Measurements from ENCODE around the gene UBE2A.

Gene UBE2A

DNA sequence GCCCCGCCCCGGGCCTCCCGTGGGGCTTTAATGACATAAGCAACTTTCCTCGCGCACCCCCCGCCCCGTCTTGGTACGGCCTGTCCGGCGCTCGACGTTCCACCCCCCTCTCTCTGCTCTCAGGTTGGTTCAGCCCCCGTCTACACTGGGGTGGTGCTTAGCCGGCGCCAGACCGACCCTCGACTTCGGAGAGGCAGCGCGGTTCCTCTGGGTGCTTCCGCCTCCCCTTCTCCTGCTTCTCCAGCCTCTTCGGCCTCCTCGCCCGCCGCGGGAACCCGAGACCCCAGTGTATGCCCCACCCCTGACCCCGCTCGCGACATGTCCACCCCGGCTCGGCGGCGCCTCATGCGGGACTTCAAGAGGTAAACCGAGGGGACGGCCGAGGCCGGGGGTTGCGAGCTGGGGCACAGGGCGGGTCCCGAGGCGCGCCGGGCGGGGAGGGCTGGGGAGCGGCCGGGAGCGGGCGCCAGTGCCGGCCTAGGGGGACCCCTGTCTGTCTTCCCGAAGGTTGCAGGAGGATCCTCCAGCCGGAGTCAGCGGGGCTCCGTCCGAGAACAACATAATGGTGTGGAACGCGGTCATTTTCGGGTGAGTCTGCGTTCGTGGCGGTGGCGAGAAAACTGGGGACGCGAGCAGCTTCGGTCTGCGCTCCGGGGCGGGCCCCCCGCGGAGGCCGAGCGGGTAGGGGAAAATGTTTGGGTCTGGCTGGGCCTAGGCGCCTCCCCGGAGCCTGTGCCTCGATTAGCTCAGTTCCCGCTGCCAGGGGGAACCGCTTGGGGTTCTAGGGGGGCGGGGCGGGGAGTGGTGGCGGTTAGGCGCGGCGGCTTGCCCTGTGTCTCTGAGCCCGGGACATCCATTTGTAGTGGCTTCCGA is at the start of gene UBE2A:
UBE2A (plus strand) TSS at position 170 of the 873 bp plus-strand sequence; CDS start at position 319, 149 bp downstream.
- DNase-seq = peak; percentile 83

DNA sequence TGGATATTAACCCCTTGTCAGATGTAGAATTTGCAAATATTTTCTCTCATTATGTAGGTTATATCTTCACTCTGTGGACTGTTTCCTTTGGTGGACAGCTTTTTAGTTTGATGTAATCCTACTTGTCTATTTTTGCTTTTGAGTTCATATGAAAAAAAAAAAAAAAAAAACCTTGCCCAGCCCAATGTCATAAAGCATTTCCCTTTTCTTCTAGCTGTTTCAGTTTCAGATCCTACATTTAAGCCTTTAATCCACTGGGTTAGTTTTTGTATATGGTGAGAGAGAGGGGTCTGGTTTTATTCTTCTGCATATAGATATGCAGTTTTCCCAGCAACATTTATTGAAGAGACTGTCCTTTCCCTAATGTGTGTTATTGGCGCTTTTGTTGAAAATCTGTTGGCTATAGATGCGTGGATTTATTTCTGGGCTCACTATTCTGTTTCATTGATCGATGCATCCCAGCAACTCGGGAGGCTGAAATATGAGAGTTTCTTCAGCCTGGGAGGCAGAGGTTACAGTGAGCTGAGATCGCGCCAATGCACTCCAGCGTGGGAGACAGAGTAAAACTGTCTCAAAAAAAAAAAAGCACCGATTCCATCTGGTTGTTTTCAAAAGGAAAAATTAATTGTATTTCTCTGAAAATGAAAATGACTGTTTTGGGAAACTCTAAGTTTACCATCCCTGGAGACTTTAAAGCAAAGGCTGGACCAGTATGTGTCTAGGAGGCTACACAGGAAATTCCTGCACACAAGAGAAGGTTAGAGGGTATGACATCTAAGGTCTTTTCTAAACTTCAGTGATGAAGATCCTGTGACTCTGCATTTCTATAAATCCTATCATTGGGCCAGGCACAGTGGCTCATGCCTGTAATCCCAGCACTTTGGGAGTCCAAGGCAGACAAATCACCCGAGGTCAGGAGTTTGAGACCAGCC is 44.8 kb upstream of the UBE2A start:
- no peak for DNase-seq

DNA sequence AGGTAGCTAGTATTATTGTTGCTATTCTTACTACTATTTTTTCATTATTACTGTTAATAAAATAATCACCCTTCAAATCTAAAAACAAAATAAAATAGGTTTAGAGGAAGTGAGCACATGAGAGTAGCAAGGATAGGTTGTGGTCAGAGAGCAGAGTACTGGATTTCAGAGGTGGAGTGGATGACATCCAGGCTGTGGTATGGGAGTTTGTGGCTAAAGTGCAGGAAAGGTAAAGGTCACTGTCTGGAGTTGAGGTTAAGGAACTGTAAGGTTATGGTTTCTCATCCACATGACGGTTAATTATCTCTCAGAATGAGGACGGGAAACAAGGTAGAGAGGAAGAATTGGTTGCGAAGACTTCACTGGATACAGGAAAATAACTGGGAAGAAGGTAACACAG is 36.9 kb upstream of the UBE2A start:
- no peak for DNase-seq

DNA sequence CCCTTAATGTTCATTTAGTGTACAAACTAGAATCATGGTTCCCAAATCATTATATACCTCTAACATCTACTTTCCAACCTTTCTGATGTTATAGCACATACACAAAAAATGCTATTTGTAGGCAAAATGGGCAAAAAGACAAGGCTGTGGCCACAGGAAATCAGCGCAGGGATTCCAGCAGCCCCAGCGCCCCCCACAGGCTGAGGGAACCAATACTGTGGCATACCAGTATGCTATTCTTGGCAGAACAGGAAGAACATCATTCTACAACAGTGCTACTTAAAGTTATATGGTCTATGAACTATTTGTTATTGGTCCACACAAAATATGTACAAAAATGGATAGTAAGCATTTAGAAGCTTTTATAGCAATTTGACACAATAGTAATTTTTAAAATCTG is 34.5 kb upstream of the UBE2A start:
- no peak for DNase-seq

DNA sequence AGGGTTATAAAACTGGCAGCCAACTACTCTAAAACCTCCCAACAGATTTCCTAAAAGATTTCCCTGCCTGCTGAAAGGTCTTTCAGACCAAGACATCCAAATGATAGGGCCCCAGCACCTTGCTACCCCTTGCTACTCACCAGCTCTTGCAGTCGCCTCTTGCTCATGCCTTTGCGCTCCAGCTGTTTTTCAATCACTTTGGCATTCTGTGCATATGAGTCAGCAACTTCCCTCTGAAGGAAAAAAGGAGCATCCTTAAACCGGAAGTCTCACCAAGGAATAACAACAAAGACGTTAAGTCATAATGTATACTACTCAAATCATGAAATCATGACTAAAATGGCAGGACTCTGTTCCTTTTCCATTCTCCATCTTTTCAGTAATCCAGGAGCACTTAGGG is 33.2 kb upstream of the UBE2A start:
- no peak for DNase-seq

DNA sequence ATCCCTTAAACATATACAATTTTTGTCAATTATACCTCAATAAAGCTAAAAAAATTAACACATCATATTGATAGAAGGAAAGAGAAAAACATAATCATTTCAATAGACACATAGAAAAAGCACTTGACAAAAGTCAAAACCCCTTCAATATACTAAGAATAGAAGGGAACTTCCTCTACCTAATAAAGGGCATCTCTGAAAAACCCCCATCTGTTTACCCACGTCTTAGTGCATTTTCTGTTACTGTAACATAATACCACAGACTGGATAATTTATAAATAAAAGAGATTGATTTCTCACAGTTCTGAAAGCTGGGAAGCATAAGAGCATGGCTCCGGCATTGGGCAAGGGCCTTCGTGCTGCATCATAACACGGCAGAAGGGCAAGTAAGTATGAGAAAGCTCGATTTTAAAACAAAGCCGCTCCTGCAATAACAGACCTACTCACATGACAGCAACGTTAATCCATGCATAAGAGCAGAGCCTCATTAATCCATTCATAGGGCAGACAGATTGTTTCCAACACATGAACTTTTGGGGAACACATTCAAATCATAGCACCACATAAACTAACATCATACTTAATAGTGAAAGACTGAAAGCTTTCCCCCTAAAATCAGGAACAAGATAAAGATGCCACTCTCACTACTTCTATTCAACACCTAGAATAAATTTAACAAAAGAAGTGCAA is 24.9 kb upstream of the UBE2A start:
- no peak for DNase-seq

DNA sequence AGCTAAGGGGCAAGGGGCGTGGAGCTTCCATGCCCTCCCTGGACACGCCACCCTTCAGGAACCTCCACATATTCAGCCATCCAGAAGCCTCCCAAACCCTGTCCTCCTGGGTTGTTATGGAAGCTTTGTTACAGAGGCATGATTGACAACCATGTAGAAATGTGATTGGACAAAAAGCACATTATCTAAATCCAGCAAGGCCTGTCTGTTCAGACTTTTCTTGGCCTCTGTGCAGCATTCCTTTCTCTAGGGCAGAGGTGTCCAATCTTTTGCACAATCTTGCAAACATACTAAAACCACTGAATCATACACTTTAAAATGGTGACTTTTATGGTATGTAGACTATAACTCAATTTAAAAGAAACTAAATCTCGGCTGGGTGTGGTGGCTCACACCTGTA is 21.9 kb upstream of the UBE2A start:
- no peak for DNase-seq

DNA sequence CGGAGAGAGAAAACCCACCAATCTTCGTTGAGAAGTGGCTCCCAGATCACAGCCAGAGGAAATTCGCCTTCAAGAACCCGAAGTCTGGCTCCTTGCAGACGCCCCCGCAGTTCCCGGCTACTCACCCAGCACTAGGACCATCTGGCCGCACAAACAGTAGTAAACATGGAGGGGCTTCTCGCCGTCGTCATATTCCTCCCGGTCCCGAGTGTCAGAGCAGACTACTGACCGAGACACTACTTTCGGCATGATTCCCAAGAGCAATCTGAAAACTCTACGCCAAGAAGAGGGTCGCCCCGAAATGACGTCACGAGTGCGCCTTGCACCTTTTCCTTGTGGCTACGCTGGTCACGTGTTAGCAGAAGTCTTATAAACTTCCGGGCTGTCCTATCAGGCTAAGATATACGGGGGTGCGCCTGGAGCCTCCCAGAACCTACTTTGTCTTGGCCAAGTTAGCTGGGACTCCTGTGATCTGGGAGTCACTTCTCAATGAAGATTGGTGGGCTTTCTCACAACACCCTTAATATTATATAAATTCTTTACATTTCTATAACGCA is 9.2 kb upstream of the UBE2A start, which contains the start of gene STEEP1:
STEEP1 (minus strand) TSS at position 303 of the 557 bp plus-strand sequence; CDS start at position 249, 54 bp downstream.
- DNase-seq = peak; percentile 71

DNA sequence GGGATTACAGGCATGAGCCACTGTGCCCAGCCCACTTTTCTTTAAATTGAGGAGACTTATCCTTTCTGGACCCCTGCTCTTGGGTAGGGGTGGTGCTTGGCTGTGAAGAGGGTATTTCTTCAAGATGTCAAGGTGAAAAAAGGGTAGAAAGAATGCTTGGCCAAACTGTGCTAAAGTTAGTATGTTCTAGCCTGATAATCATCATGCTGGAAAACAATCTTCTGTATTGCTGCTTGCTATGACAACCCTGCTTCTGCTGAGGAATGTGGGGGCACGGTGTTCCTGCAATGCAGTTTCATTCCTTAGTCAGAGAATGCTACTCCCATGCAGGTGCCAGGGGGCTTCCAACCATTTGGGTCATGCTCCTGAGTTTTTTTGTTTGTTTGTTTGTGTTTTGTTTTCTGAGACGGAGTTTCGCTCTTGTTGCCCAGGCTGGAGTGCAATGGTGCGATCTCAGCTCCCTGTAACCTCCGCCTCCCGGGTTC is 4.0 kb upstream of the UBE2A start:
- no peak for DNase-seq

DNA sequence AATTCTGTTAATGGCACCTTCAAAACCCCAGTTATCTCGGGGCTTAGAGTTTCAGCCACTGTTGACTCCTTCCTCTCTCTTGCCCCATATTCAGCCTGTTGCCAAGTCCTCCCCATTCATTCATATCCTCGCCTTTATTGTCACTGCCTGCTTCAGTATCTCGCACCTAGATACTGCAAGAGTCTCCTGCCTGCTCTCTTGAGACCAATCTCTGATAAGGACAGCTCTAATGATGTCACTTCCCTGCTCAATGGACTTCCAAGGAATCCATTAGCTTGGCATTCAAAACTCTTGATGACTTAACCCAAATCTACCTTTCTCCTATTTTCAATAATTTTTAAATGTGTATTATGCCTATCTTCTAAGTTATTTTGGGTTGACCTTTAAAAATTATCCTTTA is 1.1 kb upstream of the UBE2A start:
- DNase-seq = no peak

DNA sequence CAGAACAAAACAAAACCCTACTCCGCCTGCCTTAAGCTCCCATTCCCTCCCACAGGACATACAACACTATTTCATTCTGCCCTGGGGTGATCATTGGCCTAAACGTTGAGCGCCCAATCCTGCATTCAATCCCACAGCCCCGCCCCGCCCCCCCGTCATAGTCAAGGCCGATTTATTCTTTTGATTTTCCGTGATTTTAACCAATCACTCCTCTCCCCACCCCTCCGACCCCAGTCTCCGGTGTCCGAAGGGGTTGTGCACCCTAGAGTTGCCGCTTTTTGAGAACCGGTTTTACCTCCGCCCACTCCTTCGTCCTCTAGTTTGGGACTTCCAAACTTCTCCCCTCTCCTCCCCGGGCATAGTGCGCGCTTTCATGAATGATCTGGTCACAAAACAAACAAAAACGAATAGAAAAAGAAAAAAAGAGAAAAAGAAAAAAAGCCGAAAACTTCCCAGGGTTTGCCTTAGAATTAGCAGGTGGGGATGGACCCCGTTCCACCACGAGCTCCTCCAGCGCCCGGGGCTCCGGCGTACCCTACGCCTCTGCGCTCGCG is 446 bp upstream of the UBE2A start:
- DNase-seq = no peak

DNA sequence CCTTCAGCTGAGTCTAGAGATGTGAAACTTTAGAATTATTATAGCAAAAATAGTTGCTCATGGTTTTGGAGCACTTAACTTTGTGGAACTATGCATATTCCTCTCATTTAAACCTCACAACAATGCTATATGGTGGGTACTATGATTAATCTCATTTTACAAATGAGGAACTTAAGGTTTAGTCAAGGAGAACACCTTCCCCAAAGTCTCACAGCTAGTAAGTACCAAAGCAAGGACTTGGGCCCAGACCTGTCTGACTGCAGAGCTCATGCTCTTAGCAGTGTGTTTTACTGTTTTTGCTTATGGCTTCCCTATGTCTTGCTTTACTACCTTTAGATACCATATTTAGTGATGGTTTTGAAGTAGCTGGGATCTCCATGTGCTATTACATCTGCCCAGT is 5.1 kb downstream of the UBE2A start:
- DNase-seq = no peak

DNA sequence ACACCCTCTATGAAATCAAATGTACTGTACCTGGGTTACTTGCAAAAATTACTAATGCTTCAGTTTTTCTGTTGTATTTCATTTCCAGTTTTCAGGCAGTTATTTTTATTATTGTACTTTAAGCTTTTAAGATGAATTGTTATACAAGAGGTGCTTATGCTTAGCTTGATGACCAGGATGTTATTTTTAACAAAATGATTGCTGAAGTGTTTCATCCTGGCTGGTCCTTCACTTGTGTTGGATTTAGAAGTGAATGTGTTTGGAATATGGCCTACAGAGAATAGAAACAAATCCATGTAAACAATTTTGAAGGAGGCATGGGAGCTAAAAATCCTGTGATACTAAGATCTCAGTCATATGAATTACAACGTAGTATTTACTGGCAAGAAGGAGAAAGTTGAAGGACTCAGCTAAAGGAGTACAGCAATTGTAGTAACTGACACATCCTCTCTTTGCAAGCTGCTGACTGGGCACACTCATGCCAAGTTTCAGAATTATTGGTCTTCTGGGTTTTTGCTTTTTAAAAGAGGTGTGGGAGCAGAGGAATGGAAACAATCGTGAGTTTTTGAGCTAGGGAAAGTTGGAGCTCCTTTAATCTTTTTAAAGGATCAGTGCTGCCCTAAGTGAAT is 9.2 kb downstream of the UBE2A start:
- no peak for DNase-seq

DNA sequence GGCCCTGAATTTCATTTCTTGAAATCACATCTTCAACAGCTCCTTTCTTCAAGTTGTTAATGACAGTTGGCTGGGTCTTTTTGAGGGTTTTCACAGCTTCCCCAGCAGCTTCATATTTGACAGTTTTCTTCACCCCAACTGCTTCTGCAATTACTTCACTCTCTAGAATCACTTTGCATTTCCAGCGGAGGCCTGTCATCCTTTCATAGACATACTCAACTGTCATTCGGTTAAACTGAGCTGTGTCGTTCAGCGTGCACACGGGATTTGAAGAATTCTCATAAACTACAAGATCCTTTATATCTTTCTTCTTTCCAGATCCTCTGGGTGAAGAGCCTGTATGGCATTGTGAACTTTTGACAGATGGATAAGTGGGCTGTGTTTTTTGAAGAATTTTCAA is 15.4 kb downstream of the UBE2A start:
- DNase-seq = no peak

DNA sequence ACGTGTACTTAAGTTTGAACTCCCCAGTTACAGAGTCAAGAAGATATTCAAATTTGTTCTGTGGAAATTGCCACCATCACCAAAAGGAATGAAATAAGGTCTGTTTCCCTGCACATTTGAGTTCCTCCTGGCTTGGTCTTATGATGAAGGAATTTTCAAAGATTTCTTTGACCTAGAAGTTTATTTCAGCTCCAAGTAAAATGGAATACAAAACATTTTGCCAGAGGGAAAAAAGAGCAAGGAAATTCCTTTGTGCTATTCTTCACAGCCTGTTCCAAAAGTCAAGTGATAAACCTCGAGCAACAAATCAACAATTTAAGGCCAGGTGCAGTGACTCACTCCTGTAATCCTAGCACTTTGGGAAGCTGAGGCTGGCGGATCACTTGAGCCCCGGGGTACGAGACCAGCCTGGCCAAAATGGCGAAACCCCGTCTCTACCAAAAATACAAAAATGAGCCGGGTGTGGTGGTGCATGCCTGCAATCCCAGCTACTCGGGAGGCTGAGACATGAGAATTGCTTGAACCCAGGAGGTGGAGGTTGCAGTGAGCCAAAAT is 28.4 kb downstream of the UBE2A start:
- DNase-seq = no peak

DNA sequence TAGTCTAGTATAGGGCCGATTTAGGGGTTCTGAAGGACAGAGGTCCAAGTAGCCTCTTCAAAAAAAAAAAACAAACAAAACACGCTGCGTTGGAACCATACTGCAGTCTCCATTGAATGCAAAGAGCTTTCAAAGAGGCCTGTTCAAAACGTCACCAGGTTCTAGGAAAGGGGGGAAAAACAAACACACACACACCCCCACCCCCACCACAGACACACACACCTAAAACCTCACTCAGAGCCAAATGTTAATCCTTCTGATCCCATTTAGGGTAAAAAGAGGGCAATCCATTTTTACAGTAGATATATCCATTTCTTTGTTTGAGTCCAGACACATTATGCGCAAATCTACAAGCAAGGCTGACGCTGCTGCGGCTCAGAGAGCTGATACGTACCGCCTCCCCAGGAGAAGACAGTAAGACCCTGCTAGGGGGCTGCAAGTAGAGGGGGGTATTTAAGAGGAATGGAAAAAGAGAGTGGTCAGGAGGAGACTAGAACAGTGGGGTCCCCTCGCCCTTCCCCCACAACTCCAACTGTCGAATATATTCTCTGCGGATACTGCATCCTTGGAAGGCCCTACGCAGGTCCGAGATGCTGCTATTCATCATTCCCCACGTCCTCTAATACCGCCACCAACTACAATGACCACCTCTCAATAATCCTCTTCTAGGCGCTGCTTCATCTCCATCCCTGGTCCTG is 30.6 kb downstream of the UBE2A start:
- DNase-seq = no peak

DNA sequence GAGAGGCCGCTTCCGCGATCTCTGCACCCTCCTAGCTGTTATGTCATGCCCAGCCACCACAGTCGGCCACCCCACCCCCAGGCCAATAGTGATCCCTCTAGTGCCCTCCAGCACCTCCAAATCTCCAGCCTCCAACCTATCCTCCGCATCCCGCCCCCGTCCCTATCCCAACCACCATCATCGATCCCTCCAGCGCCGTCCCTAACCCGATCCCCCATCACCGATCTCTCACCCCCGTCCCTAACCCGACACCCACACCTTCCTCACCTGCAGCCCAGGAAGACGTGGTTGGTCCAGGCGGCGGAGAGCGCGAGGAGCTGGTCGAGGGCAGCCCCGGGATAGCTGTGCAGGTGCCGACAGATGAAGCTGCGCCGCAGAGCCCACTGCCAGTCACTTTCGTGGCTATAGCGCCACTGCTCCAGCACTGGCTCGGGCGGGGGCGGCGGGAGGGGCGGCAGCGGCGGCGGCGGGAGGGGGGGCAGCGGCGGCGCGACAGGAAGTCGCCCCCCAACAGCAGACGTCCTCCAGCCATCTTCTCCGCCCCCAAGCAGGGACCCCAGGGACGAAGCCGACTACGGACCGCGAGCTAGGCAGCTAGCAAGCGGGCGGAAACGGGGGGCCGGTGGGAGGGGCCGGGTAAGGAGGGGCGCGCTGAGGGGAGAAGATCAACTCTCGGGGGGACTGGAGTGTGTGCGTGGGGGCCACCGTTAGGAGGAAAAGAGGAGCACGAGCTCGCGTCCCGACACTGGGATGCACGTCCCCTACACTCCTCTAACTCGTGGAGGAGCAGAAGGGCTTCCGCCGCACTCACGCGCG is 31.3 kb downstream of the UBE2A start:
- DNase-seq = peak; percentile 35

DNA sequence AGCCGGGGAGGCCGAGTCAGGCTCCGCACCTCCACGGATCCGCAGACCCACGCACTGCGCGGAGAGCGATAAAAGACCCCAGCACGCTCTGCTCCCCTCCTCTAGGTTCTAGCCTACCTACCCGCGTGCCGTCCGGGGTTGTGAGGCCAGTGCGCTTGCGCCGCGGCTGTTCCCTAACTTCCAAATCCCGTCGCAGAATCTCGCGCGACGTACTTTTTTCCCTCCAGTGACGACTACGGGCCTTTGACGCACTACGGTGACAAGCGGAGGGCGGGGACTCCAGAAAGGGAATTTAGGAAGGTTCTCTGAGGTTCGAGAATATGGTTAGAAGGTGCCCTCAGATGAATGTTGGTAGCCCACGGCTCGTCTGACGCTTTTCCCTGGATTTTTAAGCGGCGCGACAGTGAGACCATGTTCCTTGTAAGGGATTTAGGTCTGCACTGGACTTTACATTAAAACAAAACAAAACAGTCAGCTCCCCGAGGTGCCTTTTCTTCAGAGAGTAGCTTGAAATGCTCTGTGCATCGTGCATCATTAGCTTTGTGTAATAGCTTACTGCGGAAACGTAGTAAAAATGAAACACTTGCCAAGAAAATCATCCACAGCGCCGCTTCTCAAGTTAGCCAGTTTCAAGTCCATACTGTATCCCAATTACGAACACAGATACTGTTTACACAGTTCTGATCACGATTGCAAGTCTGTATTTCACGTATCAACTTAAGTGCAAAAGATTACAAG is 32.1 kb downstream of the UBE2A start, which contains the start of gene NKRF:
NKRF (minus strand) TSS at position 145 of the 738 bp plus-strand sequence.
- DNase-seq = peak; percentile 76

DNA sequence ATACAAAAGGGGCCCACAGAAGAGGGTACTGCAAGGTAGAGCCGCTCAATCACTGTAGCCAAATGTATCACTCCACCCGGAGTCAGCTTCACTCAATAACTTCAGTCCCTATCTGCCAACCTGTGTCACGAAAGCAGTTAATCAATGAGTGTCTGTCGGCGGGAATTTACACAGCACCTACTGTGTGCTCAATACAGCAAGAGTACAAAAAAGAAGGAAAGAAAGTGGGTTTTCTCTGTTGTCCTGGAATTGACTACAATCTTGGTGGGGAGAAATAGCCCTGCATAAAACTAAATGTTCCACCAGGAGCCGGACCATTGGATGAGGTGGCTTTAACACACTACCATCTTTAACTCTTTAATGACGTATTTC is 32.6 kb downstream of the UBE2A start:
- no peak for DNase-seq
